DND-41 (cell line): ENCODE data around the gene CARNS1.

ENCODE experiments used
- ATAC-seq: fragments of 200-7000 bp; cut with Tn5 transposase; 3 replicates; pipeline ENCODE4 v1.9.1; 2021; ENCODE audit warnings: low read depth; ENCODE audit not compliant: insufficient read depth
- DNase-seq: peaks from one replicate; pipeline ENCODE4 v3.0.0-alpha.2; 2020
- H2AFZ ChIP-seq: 2 replicates; pipeline ENCODE4 v1.6.0; 2012; ENCODE audit warnings: low read depth, low read length
- H3K27ac ChIP-seq: 2 replicates; pipeline ENCODE4 v1.5.1; 2012; ENCODE audit warnings: low read length, inconsistent platforms
- H3K27me3 ChIP-seq: fragments of 200-600 bp; sonication (generic); 2 replicates; pipeline ENCODE4 v1.6.0; 2012; ENCODE audit warnings: low read length, mild to moderate bottlenecking, inconsistent platforms; ENCODE audit not compliant: insufficient read depth, poor library complexity
- H3K36me3 ChIP-seq: 2 replicates; pipeline ENCODE4 v1.5.1; 2012; ENCODE audit warnings: low read length, inconsistent platforms; ENCODE audit not compliant: insufficient read depth
- H3K4me1 ChIP-seq: 2 replicates; pipeline ENCODE4 v1.5.1; 2012; ENCODE audit warnings: mild to moderate bottlenecking, low read length; ENCODE audit not compliant: insufficient read depth
- H3K4me2 ChIP-seq: 2 replicates; pipeline ENCODE4 v1.6.0; 2012; ENCODE audit warnings: mild to moderate bottlenecking, moderate library complexity, low read length, inconsistent platforms; ENCODE audit not compliant: insufficient read depth
- H3K4me3 ChIP-seq, 2 experiments: fragments of 200-600 bp in 1 of 2; shearing (Covaris generic) in 1 of 2; 2 replicates each; pipeline ENCODE4 v1.5.1; 2012 to 2016; ENCODE audit warnings: inconsistent platforms in 2 of 2, low read length in 2 of 2, mild to moderate bottlenecking in 2 of 2, low read depth in 1 of 2, moderate library complexity in 1 of 2
- H3K79me2 ChIP-seq: 2 replicates; pipeline ENCODE4 v1.6.0; 2012; ENCODE audit warnings: low read length, inconsistent platforms; ENCODE audit not compliant: insufficient read depth
- H3K9ac ChIP-seq: 2 replicates; pipeline ENCODE4 v1.6.0; 2012; ENCODE audit warnings: low read depth, mild to moderate bottlenecking, inconsistent platforms, low read length, moderate library complexity
- H3K9me3 ChIP-seq: 2 replicates; pipeline ENCODE4 v1.5.1; 2012; ENCODE audit warnings: low read length, moderate library complexity, mild to moderate bottlenecking, inconsistent platforms; ENCODE audit not compliant: insufficient read depth, severe bottlenecking
- H4K20me1 ChIP-seq: 2 replicates; pipeline ENCODE4 v1.6.0; 2012; ENCODE audit warnings: low read length; ENCODE audit not compliant: insufficient read depth
- EZH2 ChIP-seq: IDR thresholded peaks from 3 replicates; pipeline ENCODE4 v1.6.1; 2012; ENCODE audit warnings: borderline replicate concordance, low read depth, mild to moderate bottlenecking, moderate library complexity, low read length, inconsistent platforms; ENCODE audit not compliant: severe bottlenecking
- TF ChIP-seq, protein P1 (sequence below): IDR thresholded peaks from 2 replicates; pipeline ENCODE4 v1.5.1; 2012; ENCODE audit warnings: borderline replicate concordance, low read length, moderate library complexity, mild to moderate bottlenecking; ENCODE audit not compliant: poor library complexity, severe bottlenecking; ENCODE audit errors: extremely low read depth

CARNS1 gene

DNA sequence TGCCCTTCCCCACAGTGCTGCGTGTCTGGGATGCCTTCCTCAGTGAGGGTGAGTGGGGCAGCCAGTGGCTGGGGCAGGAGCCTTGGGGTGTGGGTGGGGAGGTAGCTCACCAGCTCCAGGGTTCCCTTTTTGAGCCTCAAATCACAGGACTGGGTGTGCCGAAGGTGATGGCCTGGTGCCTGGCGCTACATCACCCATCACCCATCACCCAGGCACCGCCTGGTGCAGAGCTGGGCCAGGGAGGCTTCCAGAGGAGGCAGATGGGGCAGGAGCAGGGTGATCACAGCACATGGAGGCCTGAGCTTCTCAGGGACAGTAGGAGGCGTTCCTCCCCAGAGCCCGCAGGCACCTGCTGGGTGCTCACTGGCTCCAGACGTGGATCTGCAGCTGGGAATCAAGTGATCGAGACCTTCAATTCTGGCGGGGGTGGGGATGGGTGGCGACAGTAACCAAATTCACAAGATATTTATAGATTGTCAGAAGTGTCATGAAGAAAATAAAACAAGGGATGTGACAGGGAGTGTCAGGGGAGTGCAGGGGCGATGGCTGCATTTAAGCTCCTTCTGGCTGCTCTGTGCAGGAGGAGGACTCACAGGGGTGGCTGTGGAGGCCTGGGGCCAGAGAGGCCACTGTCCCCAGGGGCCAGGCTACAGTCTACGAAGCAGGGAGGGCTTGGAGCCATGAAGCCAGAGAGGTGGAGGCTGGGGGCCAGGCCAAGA, 8.3 kb upstream of the CARNS1 start:
- Histone ChIP-seq H3K4me2 (peak overlapping the region; percentile 82), H4K20me1 (no peaks in the 10 kb centered on the region; the same call in 1 of the 2 replicates), H3K36me3 (peaks cover 42% of the 10 kb centered on the region), H3K79me2 (peaks cover 60% of the 10 kb centered on the region), H3K4me1 (peaks cover 98% of the 10 kb centered on the region), H3K27me3 (no peaks in the 10 kb centered on the region), H3K27ac (peak overlapping the region; percentile 89), H3K9ac (peak overlapping the region; percentile 99), H3K9me3 (no peaks in the 10 kb centered on the region), H2AFZ (no peak overlapping the region), H3K4me3 (peak overlapping the region in 1 of 2 experiments; percentile 86; a peak in 2 of 4 replicates)
- TF ChIP-seq EZH2: no peak
- TF ChIP-seq, protein P1, sequence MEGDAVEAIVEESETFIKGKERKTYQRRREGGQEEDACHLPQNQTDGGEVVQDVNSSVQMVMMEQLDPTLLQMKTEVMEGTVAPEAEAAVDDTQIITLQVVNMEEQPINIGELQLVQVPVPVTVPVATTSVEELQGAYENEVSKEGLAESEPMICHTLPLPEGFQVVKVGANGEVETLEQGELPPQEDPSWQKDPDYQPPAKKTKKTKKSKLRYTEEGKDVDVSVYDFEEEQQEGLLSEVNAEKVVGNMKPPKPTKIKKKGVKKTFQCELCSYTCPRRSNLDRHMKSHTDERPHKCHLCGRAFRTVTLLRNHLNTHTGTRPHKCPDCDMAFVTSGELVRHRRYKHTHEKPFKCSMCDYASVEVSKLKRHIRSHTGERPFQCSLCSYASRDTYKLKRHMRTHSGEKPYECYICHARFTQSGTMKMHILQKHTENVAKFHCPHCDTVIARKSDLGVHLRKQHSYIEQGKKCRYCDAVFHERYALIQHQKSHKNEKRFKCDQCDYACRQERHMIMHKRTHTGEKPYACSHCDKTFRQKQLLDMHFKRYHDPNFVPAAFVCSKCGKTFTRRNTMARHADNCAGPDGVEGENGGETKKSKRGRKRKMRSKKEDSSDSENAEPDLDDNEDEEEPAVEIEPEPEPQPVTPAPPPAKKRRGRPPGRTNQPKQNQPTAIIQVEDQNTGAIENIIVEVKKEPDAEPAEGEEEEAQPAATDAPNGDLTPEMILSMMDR: peak; percentile 28
- ATAC-seq: no peak
- peak; percentile 39 for DNase-seq

DNA sequence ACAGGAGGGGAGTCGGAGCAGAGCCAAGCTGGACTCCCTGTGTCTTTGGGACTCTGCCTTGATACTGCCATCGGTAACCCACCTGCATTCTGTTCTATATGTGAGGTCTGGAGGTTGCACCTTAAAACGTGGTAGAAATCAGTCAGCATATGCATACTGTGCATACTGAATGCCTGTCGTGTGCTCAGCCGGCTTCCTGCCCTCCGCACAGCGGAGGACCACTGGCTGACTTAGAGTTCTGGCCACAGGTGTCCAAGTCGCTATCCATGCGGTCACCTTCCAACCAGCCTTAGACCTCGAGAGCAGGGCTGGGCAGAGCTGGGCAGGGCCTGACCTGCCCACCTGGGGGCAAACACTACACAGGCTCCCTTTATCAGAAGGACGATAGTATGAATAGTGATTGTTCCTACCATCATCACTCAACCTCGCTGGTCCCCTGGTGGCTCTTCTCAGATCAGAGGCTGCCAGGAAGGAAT, 7.8 kb upstream of the CARNS1 start:
- no peaks in the 10 kb centered on the region for H3K27me3 ChIP-seq
- peak; percentile 17 for DNase-seq
- H3K9ac ChIP-seq: peak overlapping the region; percentile 99
- no peak for ATAC-seq
- H2AFZ ChIP-seq: no peak overlapping the region
- H3K4me3 ChIP-seq: peak overlapping the region in 1 of 2 experiments; percentile 86; a peak in 2 of 4 replicates
- peaks cover 54% of the 10 kb centered on the region for H3K79me2 ChIP-seq
- peaks cover 42% of the 10 kb centered on the region for H3K36me3 ChIP-seq
- H3K9me3 ChIP-seq: no peaks in the 10 kb centered on the region
- peaks cover 98% of the 10 kb centered on the region for H3K4me1 ChIP-seq
- TF ChIP-seq, protein P1: no peak
- TF ChIP-seq EZH2: no peak
- peak overlapping the region; percentile 82 for H3K4me2 ChIP-seq
- H3K27ac ChIP-seq: peak overlapping the region; percentile 89
- no peaks in the 10 kb centered on the region; the same call in 1 of the 2 replicates for H4K20me1 ChIP-seq

DNA sequence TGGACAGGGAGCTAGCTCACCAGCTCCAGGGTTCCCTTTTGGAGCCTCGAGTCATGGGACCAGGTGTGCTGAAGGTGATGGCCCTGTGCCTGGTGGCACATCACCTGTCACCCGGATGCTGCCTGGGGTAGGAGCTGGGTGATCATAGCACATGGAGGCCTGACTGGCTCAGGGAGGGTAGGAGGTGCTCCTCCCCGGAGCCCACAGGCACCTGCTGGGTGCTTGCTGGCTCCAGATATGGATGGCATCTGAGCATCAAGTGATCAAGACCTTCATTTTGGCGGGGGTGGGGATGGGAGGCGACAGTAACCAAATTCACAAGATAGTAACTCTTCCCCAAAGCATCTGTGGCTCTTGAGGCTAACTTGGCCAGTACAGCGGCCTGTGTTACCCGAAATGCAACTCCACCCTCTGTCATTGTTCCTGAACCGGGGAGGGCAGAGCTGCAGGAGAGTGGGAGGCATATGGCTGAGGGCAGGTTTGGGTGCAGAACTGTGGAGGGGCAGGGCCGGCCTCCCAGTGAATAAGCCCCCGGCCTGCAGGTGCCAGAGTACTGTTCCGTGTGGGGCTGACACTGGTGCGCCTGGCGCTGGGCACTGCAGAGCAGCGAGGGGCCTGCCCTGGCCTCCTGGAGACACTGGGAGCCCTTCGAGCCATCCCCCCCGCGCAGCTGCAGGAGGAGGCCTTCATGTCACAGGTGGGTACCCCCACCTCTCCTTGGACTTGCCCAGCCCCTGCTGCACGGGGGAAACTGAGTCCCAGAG, 6.9 kb upstream of the CARNS1 start:
- Histone ChIP-seq H3K79me2 (peaks cover 45% of the 10 kb centered on the region), H3K27me3 (no peaks in the 10 kb centered on the region), H2AFZ (no peak overlapping the region), H3K36me3 (peaks cover 42% of the 10 kb centered on the region), H3K4me1 (peaks cover 97% of the 10 kb centered on the region), H3K9ac (peak overlapping the region; percentile 99), H3K27ac (peak overlapping the region; percentile 89), H3K4me3 (peak overlapping the region in 1 of 2 experiments; percentile 86; a peak in 2 of 4 replicates), H3K4me2 (peak overlapping the region; percentile 82), H4K20me1 (no peaks in the 10 kb centered on the region; the same call in 1 of the 2 replicates), H3K9me3 (no peaks in the 10 kb centered on the region)
- ATAC-seq (peak; percentile 47), DNase-seq (peak; percentile 76)
- TF ChIP-seq, protein P1: no peak
- no peak for TF ChIP-seq EZH2
